PFSK-1 (cell line): ENCODE measurements around the gene RASSF3.

Source experiments
- FOXP2 ChIP-seq: optimal IDR thresholded peaks from 2 replicates; pipeline ENCODE3; 2011; ENCODE audit warnings: borderline replicate concordance, control low read depth, inconsistent platforms; ENCODE audit not compliant: insufficient read depth; ENCODE audit errors: extremely low read length, extremely low read depth
- POLR2AphosphoS5 ChIP-seq: IDR thresholded peaks from 2 replicates; pipeline ENCODE4 v1.6.1; 2012; ENCODE audit warnings: low read depth, mild to moderate bottlenecking, control low read depth, low read length, moderate library complexity
- REST ChIP-seq, 2 experiments: IDR thresholded peaks; 2 replicates each; pipeline versions ENCODE4 v1.6.1 to v1.8.0; 2011 to 2012; ENCODE audit warnings: low read depth in 2 of 2, low read length in 2 of 2, control low read depth in 1 of 2, inconsistent platforms in 1 of 2, mild to moderate bottlenecking in 1 of 2, moderate library complexity in 1 of 2; ENCODE audit not compliant: insufficient read depth in 1 of 2
- SIN3A ChIP-seq: IDR thresholded peaks from 2 replicates; pipeline ENCODE4 v1.6.1; 2012; ENCODE audit warnings: mild to moderate bottlenecking, low read length, moderate library complexity, borderline replicate concordance; ENCODE audit not compliant: insufficient read depth
- TAF1 ChIP-seq: IDR thresholded peaks from 2 replicates; pipeline ENCODE4 v1.6.1; 2012; ENCODE audit warnings: low read length, control low read depth, borderline replicate concordance; ENCODE audit not compliant: insufficient read depth

Gene RASSF3

GRCh38 chr12:64670919-64671639, 60.8 kb downstream of the RASSF3 start:
- TF ChIP-seq TAF1 (no peak), SIN3A (no peak), REST (IDR thresholded peaks at IDR 0.05; ENCODE audit: insufficient read depth in 1 of 2, low read depth in 2 of 2, low read length in 2 of 2) (no peak), POLR2AphosphoS5 (no peak), FOXP2 (no peak)

GRCh38 chr12:64671681-64672080, 61.4 kb downstream of the RASSF3 start:
- TF ChIP-seq REST (IDR thresholded peaks at IDR 0.05; ENCODE audit: insufficient read depth in 1 of 2, low read depth in 2 of 2, low read length in 2 of 2) (no peak), FOXP2 (no peak), SIN3A (no peak), TAF1 (no peak)

DNA sequence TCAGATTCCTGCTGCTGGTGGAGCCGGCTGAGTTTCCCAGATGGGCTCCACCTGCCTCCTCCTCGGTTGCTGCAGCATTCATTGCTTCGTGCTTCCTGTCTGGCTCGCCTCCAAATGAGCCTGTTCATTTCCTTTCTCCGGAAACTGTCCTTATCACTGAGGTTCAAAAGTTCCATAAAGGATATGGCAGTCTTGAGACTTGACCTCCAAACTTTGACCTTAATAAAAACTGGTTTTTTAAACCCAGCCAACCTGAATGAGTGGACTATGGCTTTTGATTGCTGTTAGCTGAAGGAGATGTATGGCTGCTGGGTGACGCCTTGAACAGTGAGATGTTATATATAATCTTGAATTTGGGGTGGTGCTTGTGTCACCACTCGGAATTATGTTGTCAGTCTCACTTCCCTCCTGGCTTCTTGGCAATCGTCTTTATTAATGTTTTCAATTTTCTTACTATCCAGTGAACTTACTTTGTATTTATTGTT, 62.7 kb downstream of the RASSF3 start:
- peak; percentile 46; the same call in 1 of the 2 replicates for TF ChIP-seq TAF1
- no peak for TF ChIP-seq POLR2AphosphoS5
- no peak for TF ChIP-seq SIN3A
- peak in 1 of 2 experiments; percentile 33; a peak in 1 of 4 replicates for TF ChIP-seq REST (IDR thresholded peaks at IDR 0.05; ENCODE audit: insufficient read depth in 1 of 2, low read depth in 2 of 2, low read length in 2 of 2)
- no peak for TF ChIP-seq FOXP2

DNA sequence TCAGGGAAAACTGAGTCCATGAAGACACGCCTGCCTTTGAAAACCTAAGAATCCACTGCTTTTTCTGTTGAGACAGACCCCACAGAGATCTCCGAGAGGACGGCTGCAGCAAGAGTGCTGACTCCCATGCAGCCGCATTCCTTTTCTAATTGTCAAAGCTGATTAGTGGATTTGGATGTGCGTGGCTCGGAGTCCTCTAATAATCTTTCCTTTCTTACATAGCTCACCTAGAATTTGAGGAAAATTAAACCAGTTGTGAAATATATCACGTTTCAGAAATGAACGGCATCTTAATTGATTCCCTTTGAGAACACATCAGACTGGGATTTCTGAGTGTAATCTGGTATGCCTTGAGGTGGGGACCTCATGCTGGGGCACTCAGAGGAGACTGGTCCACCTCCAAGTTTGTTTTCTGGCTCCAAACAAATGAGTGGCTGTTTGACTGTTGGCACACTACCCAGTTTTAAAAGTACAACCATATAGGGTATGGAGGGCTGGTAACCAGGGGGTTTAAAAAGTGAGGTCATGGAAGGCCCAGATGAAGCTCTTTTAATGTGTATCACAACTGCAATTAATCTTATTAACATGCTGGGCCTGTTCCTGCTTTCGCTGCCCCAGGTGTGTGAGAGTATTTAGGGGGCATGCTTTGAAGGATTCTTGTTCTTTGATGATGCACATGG, 63.3 kb downstream of the RASSF3 start:
- TF ChIP-seq REST (IDR thresholded peaks at IDR 0.05; ENCODE audit: insufficient read depth in 1 of 2, low read depth in 2 of 2, low read length in 2 of 2) (no peak), FOXP2 (no peak), SIN3A (no peak), TAF1 (no peak), POLR2AphosphoS5 (no peak)
